Measurements from ENCODE around the gene U2AF2. TPM values are rescaled to one million over a fixed set of nuclear protein-coding genes. Genes with fewer than 3 reads are reported as not detected.

The U2AF2 gene
- total and polyA plus RNA-seq, 8 donors = 123 to 213 (median 170) TPM

DNA sequence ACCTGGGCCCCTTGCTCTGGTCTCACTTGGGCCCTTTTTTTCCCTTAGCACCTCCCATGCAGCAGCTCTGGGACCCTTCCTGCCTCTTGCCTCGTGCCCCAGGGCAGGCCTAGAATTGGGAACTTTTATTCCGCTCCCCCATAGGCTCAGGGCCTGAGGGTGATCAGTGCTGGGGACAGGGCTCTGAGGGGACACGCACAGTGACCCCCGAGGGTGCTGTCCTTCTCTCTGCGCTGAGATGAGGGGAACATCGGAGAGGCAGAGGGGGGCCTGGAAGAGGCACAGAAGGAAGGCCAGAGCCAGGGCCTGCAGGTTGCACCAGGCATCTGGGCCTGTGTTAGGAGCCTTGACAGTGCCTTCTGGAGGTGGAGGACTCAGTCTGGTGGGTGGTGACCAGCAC, 30.9 kb downstream of the U2AF2 start:
- TF ChIP-seq, protein P1, sequence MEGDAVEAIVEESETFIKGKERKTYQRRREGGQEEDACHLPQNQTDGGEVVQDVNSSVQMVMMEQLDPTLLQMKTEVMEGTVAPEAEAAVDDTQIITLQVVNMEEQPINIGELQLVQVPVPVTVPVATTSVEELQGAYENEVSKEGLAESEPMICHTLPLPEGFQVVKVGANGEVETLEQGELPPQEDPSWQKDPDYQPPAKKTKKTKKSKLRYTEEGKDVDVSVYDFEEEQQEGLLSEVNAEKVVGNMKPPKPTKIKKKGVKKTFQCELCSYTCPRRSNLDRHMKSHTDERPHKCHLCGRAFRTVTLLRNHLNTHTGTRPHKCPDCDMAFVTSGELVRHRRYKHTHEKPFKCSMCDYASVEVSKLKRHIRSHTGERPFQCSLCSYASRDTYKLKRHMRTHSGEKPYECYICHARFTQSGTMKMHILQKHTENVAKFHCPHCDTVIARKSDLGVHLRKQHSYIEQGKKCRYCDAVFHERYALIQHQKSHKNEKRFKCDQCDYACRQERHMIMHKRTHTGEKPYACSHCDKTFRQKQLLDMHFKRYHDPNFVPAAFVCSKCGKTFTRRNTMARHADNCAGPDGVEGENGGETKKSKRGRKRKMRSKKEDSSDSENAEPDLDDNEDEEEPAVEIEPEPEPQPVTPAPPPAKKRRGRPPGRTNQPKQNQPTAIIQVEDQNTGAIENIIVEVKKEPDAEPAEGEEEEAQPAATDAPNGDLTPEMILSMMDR (IDR thresholded peaks at IDR 0.05) = no peak
- no peak overlapping the region for H3K4me3 ChIP-seq
- DNase-seq = no peak
- H3K4me1 ChIP-seq = peaks cover 0 to 21% of the 10 kb centered on the region in 2 donors
- no peak overlapping the region for H3K27ac ChIP-seq
- no peaks in the 10 kb centered on the region for H3K27me3 ChIP-seq
- ATAC-seq = no peak
- intact Hi-C loops (cut with DNase I) = no loop called here
- peaks cover 0 to 100% of the 10 kb centered on the region in 2 donors for H3K36me3 ChIP-seq
- H3K9me3 ChIP-seq = no peaks in the 10 kb centered on the region

DNA sequence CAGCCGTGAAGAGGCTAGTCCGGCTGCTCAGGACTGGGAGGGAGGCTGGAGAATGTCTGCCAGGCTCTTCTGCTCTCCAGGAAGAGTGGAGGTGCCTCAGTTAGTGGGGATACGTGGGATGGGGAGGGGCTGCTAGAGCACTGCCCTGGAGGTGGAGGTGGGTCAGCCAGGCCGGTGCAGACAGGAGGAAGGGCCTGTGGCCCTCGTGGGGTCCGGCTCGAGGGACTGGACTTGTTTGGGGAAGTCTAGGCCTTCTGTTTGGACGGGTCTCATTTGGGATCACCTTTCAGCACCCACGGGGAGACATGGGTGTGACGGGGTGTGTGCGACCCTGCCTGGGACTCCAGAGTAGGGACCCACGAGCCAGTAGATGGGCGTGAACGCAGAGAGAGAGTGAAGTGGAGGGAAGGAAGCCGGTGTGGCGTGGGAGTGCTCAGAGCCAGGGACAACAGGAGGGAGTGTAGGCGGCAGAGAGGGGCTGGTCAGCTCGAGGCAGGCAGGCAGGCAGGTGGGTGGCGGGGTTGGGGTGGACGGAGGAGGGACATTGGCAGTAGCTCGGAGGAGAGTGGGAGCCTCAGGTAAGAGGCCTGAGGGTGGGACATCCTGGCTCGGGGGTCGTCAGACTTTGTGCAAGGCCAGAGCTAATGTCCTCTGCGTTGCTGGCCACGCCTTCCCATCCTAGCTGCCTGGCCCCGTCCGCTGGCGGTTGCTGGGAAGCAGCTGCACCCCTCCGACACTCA, 31.6 kb downstream of the U2AF2 start:
- H3K9me3 ChIP-seq = no peaks in the 10 kb centered on the region
- peaks cover 0 to 19% of the 10 kb centered on the region in 2 donors for H3K4me1 ChIP-seq
- ATAC-seq = no peak
- intact Hi-C loops (cut with DNase I) = no loop called here
- no peaks in the 10 kb centered on the region for H3K27me3 ChIP-seq
- H3K4me3 ChIP-seq = no peak overlapping the region
- peak in 2 of 4 donors; percentile 27 to 70 for DNase-seq
- TF ChIP-seq, protein P1 (IDR thresholded peaks at IDR 0.05) = no peak
- no peak overlapping the region for H3K27ac ChIP-seq
- H3K36me3 ChIP-seq = peaks cover 0 to 100% of the 10 kb centered on the region in 2 donors

DNA sequence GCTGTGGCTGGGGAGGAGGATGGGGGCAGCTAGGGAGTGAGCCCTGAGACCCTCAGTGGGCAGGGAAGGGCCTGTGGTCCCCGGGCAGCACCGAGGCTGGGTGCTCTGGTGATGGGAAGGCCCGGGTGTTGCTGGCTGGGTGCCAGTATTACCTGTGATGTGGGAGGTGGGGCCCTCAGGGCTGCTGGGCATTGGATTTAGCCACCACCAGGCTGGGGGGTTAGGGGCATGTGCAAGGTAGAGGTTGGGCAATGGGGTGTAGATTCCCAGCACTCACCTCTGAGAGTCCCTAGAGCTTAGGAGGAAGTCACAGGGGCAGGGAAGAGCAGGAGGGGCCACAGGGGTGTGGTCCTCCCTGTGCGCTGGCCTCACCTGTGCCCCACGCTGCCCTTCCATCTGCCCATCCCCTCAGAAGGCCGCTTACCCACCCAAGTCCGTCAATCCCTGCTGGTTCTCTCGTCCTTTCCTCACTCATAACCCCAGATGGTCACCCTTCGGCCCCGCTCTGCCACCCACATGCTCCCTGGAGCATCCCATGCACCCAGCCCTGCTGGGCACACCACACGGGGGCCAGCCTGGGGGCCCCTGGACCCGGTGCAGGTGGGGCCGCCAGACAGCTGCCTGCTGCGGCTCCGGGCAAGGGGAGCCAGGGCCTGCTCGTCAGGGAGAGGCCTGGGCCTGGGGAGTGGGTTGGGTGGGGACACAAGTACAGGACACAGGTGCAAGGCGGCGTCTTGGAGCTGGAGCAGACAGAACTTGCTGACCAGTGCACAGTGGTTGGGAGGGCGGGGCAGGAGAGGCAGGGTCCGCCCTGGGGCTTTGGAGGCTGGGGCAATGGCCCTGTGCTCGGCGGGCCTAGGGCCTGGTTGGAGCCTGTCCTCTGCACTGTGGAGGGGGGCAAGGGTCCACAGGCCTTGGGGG, 32.7 kb downstream of the U2AF2 start:
- H3K36me3 ChIP-seq = peaks cover 0 to 100% of the 10 kb centered on the region in 2 donors
- no peak for ATAC-seq
- TF ChIP-seq, protein P1 (IDR thresholded peaks at IDR 0.05) = no peak

DNA sequence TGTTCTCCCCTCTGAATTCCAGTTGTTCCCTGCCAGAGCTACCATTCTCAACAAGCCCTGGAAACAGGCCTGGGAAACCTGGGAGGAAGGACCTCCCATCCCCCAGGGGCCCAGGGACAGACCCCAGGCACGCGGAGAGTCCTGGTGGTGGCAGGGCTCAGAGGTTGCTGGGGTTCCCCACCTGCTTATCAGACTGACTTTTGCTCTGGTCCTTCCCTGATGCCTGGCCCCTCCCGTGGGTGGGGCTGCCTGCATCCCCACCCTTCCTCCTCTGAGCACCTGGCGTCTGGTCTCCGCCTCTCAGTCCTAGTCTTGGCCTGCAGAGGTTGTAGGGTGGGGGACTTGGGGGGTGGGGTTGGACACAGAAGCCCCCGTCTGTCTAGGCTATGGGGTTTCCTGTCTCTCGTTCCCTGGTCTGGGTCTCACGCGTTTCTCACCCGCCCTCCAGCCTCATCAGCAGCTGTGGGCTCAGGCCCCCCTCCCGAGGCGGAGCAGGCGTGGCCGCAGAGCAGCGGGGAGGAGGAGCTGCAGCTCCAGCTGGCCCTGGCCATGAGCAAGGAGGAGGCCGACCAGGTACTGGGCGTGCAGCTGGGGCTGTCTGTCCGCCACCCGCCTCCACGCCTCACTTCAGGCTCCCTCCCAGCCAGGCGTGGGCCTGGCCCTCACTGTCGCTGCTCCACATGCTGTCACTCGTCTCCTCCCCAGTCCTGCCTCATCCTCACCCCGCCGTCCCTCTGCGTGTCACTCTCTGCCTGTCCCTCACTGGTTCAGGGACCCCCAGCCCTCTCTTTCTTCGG, 33.8 kb downstream of the U2AF2 start:
- ATAC-seq = no peak
- Histone ChIP-seq H3K4me3 (no peak overlapping the region), H3K36me3 (peaks cover 0 to 100% of the 10 kb centered on the region in 2 donors), H3K9me3 (no peaks in the 10 kb centered on the region), H3K27ac (no peak overlapping the region), H3K27me3 (no peaks in the 10 kb centered on the region), H3K4me1 (peaks cover 0 to 19% of the 10 kb centered on the region in 2 donors)
- intact Hi-C loops (cut with DNase I) = no loop called here
- TF ChIP-seq, protein P1 (IDR thresholded peaks at IDR 0.05) = no peak
- peak in 2 of 4 donors; percentile 29 to 76 for DNase-seq

More for the DNA sequence above, 32.7 kb downstream of the U2AF2 start:
- intact Hi-C loops (cut with DNase I) = no loop called here
- H3K9me3 ChIP-seq = no peaks in the 10 kb centered on the region
- H3K27me3 ChIP-seq = no peaks in the 10 kb centered on the region
- H3K4me1 ChIP-seq = peaks cover 0 to 19% of the 10 kb centered on the region in 2 donors
- DNase-seq = peak in 2 of 4 donors; percentile 22 to 75
- H3K4me3 ChIP-seq = no peak overlapping the region
- no peak overlapping the region for H3K27ac ChIP-seq
